HFFc6 (cell line): ENCODE results near the gene GID8. TPM values are rescaled to one million over a fixed set of nuclear protein-coding genes. Genes with fewer than 3 reads are reported as not detected.

Experiments
- DNase-seq: peaks from one replicate; pipeline ENCODE4 v3.0.0-alpha.2; 2018
- H3K27ac Mint-ChIP-seq: 2 replicates; pipeline ENCODE4 v1.8.0; 2020; ENCODE audit warnings: mild to moderate bottlenecking, mixed read lengths
- H3K27me3 Mint-ChIP-seq: 2 replicates; pipeline ENCODE4 v1.8.0; 2021; ENCODE audit warnings: mild to moderate bottlenecking, moderate library complexity, mixed read lengths; ENCODE audit not compliant: insufficient read depth
- H3K36me3 Mint-ChIP-seq: 2 replicates; pipeline ENCODE4 v1.8.0; 2021; ENCODE audit warnings: low read depth, mixed read lengths
- H3K4me1 Mint-ChIP-seq: 2 replicates; pipeline ENCODE4 v1.8.0; 2020; ENCODE audit warnings: low read depth, mixed read lengths
- H3K4me3 Mint-ChIP-seq: 2 replicates; pipeline ENCODE4 v1.8.0; 2020; ENCODE audit warnings: mild to moderate bottlenecking, moderate library complexity, mixed read lengths
- H3K9me3 Mint-ChIP-seq: 2 replicates; pipeline ENCODE4 v1.8.0; 2020; ENCODE audit warnings: mild to moderate bottlenecking, mixed read lengths
- CTCF ChIP-seq: fragments of 200-600 bp; sonication (generic); IDR thresholded peaks from 2 replicates; pipeline ENCODE4 v1.5.0; 2021; ENCODE audit warnings: antibody characterized with exemption, mild to moderate bottlenecking
- total RNA-seq, 6 experiments: library from RNA; stranded (reverse); fragmentation: NEBNext Ultra II Directional; extraction: Animal tissue kit (Norgen Biotek cat#: 25700); gene quantifications; 2 replicates in 1 of 6; 3 replicates in 5 of 6; pipeline ENCODE4 v1.2.3, GENCODE V29; 2021

Gene GID8
- total RNA-seq, 6 experiments from 2014 or later: 19.1 to 26.9 (median 22.6) TPM

GRCh38 chr20:62905536-62906117 is 32.3 kb upstream of the GID8 start:
- peaks cover 49% of the 10 kb centered on the region for H3K36me3 Mint-ChIP-seq
- no peaks in the 10 kb centered on the region; the same call in none of the 2 replicates for H3K27me3 Mint-ChIP-seq
- peaks cover 34% of the 10 kb centered on the region for H3K4me1 Mint-ChIP-seq
- H3K9me3 Mint-ChIP-seq: no peaks in the 10 kb centered on the region
- no peak overlapping the region for H3K4me3 Mint-ChIP-seq
- DNase-seq: no peak
- TF ChIP-seq CTCF: no peak
- H3K27ac Mint-ChIP-seq: peak overlapping the region; percentile 17; the same call in 1 of the 2 replicates

GRCh38 chr20:62906209-62906608 is 31.7 kb upstream of the GID8 start:
- H3K36me3 Mint-ChIP-seq: peaks cover 52% of the 10 kb centered on the region
- H3K27ac Mint-ChIP-seq: no peak overlapping the region
- no peak for TF ChIP-seq CTCF
- H3K4me3 Mint-ChIP-seq: no peak overlapping the region
- no peaks in the 10 kb centered on the region for H3K9me3 Mint-ChIP-seq
- peaks cover 28% of the 10 kb centered on the region for H3K4me1 Mint-ChIP-seq
- no peaks in the 10 kb centered on the region; the same call in none of the 2 replicates for H3K27me3 Mint-ChIP-seq
- DNase-seq: no peak

- TF ChIP-seq CTCF: no peak
- H3K36me3 Mint-ChIP-seq: peaks cover 52% of the 10 kb centered on the region
- no peak overlapping the region for H3K27ac Mint-ChIP-seq
- peaks cover 28% of the 10 kb centered on the region for H3K4me1 Mint-ChIP-seq
- peaks cover 1% of the 10 kb centered on the region for H3K27me3 Mint-ChIP-seq
- no peak overlapping the region for H3K4me3 Mint-ChIP-seq
- DNase-seq: no peak
- no peaks in the 10 kb centered on the region for H3K9me3 Mint-ChIP-seq
These were observed 31.1 kb upstream of the GID8 start for GRCh38 chr20:62906647-62907375.

- Mint-ChIP-seq H3K4me1 (peaks cover 25% of the 10 kb centered on the region), H3K36me3 (peaks cover 44% of the 10 kb centered on the region), H3K9me3 (no peaks in the 10 kb centered on the region), H3K27me3 (peaks cover 1% of the 10 kb centered on the region), H3K4me3 (no peak overlapping the region), H3K27ac (peak overlapping the region; percentile 29; the same call in 1 of the 2 replicates)
- no peak for DNase-seq
- TF ChIP-seq CTCF: peak; percentile 76
These were observed 30.3 kb upstream of the GID8 start for GRCh38 chr20:62907384-62908317.

GRCh38 chr20:62908971-62909791 is 28.8 kb upstream of the GID8 start:
- Mint-ChIP-seq H3K27ac (no peak overlapping the region), H3K9me3 (no peaks in the 10 kb centered on the region), H3K4me3 (no peak overlapping the region), H3K4me1 (peaks cover 15% of the 10 kb centered on the region), H3K27me3 (peaks cover 1% of the 10 kb centered on the region), H3K36me3 (peaks cover 40% of the 10 kb centered on the region)
- no peak for TF ChIP-seq CTCF
- no peak for DNase-seq
